HepG2 (cell line): Measurements from ENCODE around the gene TSTD2. TPM values are rescaled to one million over a fixed set of nuclear protein-coding genes. Genes with fewer than 3 reads are reported as not detected.
A peak's percentile ranks its signal among the peaks of the same experiment; 100 is the strongest.

Experiments used
- ATAC-seq: fragments of 200-7000 bp; cut with Tn5 transposase; 3 replicates; pipeline ENCODE4 v1.9.1; 2020; ENCODE audit warnings: mild to moderate bottlenecking, moderate library complexity
- BruUV-seq: library from RNA; stranded (reverse); fragments of 400-500 nt; replicated peaks from 2 replicates; lab custom pipeline; 2021; lab: Mats Ljungman, UMichigan
- CTCF ChIA-PET: fragments of 300-600 bp; formaldehyde crosslinking; extraction: SDS; loops from one replicate; lab custom pipeline; 2021; ENCODE audit warnings: low total read pairs, inconsistent platforms, low intra/inter-chr PET ratio; lab: Yijun Ruan, JAX
- POLR2A ChIA-PET: fragments of 350-600 bp; sonication (Branson Sonifier 250); formaldehyde crosslinking; loops from one replicate; lab custom pipeline; 2020; ENCODE audit warnings: antibody characterized with exemption, inconsistent platforms; lab: Yijun Ruan, JAX
- DNase-seq: peaks from one replicate; pipeline ENCODE4 v3.0.0-alpha.2; 2015; ENCODE audit warnings: low spot score
- FAIRE-seq: peaks from 3 replicates; lab custom pipeline; 2011; peaks lifted over from hg19 to GRCh38; lab: Jason Lieb, UNC
- H2AFZ ChIP-seq: one replicate; pipeline ENCODE4 v1.6.1; 2011; ENCODE audit warnings: low read length, inconsistent platforms
- H3K27ac ChIP-seq: fragments of 300-600 bp; 3 replicates; pipeline ENCODE4 v1.8.0; 2011; ENCODE audit warnings: mixed run types, mild to moderate bottlenecking, mixed read lengths, low read length, inconsistent platforms; ENCODE audit not compliant: insufficient read depth; ENCODE audit errors: extremely low read length
- H3K27me3 ChIP-seq, 2 experiments: fragments of 200-600 bp in 1 of 2; 2 replicates in 1 of 2; 3 replicates in 1 of 2; pipeline versions ENCODE4 v1.6.0 to v1.8.0; 2011; ENCODE audit warnings: low read length in 2 of 2, mild to moderate bottlenecking in 2 of 2, moderate library complexity in 2 of 2, inconsistent platforms in 1 of 2; ENCODE audit not compliant: insufficient read depth in 2 of 2, control insufficient read depth in 1 of 2
- H3K36me3 ChIP-seq, 2 experiments: fragments of 200-600 bp in 1 of 2; replicated peaks in 1 of 2; 2 replicates in 1 of 2; 3 replicates in 1 of 2; pipeline versions ENCODE4 v1.5.1 to v1.8.0; 2011; ENCODE audit warnings: low read length in 2 of 2, inconsistent platforms in 1 of 2; ENCODE audit not compliant: insufficient read depth in 2 of 2, control insufficient read depth in 1 of 2
- H3K4me1 ChIP-seq: 2 replicates; pipeline ENCODE4 v1.5.1; 2012; ENCODE audit warnings: low read length, inconsistent platforms; ENCODE audit not compliant: insufficient read depth
- H3K4me2 ChIP-seq: 2 replicates; pipeline ENCODE4 v1.6.0; 2011; ENCODE audit warnings: low read depth, low read length, inconsistent platforms
- H3K4me3 ChIP-seq, 3 experiments: fragments of 200-600 bp in 1 of 3; sonication (generic), shearing (Covaris generic) in 1 of 3; replicated peaks in 1 of 3; 2 replicates each; pipeline ENCODE4 v1.5.1; 2011 to 2016; ENCODE audit warnings: low read length in 3 of 3, inconsistent platforms in 2 of 3, low read depth in 2 of 3, mild to moderate bottlenecking in 2 of 3, control low read depth in 1 of 3, mixed read lengths in 1 of 3; ENCODE audit not compliant: insufficient read depth in 1 of 3
- H3K79me2 ChIP-seq: one replicate; pipeline ENCODE4 v1.6.1; 2011; ENCODE audit warnings: low read length, inconsistent platforms; ENCODE audit not compliant: insufficient read depth
- H3K9ac ChIP-seq: 2 replicates; pipeline ENCODE4 v1.6.0; 2011; ENCODE audit warnings: mild to moderate bottlenecking, low read depth, low read length, inconsistent platforms; ENCODE audit not compliant: insufficient read depth
- H3K9me3 ChIP-seq: 2 replicates; pipeline ENCODE4 v1.5.1; 2012; ENCODE audit warnings: mild to moderate bottlenecking, low read length
- H4K20me1 ChIP-seq: 2 replicates; pipeline ENCODE4 v1.6.0; 2011; ENCODE audit warnings: inconsistent platforms, mild to moderate bottlenecking, low read length, moderate library complexity; ENCODE audit not compliant: insufficient read depth
- ATF6 ChIP-seq: sonication (generic); formaldehyde crosslinking; conservative IDR thresholded peaks from 2 replicates; pipeline ENCODE4 v1.4.0; 2020; ENCODE audit warnings: missing genetic modification reagents
- ELK4 ChIP-seq: sonication (generic); formaldehyde crosslinking; IDR thresholded peaks from 2 replicates; pipeline ENCODE4 v1.9.0; 2021; ENCODE audit warnings: missing genetic modification reagents, borderline replicate concordance
- HDAC1 ChIP-seq: sonication (generic); formaldehyde crosslinking; IDR thresholded peaks from 2 replicates; pipeline ENCODE4 v1.5.1; 2020; ENCODE audit warnings: mild to moderate bottlenecking, missing genetic modification reagents
- PLSCR1 ChIP-seq: sonication (generic); formaldehyde crosslinking; IDR thresholded peaks from 2 replicates; pipeline ENCODE4 v1.5.0; 2020; ENCODE audit warnings: missing genetic modification reagents, mild to moderate bottlenecking, borderline replicate concordance
- SOX5 ChIP-seq: IDR thresholded peaks from 2 replicates; pipeline ENCODE4 v1.6.1; 2016; ENCODE audit warnings: borderline replicate concordance
- ZC3H13 ChIP-seq: sonication (generic); formaldehyde crosslinking; IDR thresholded peaks from 2 replicates; pipeline ENCODE4 v1.8.1; 2023; ENCODE audit warnings: mild to moderate bottlenecking, missing genetic modification reagents, moderate library complexity
- ZFYVE20 ChIP-seq: sonication (generic); formaldehyde crosslinking; IDR thresholded peaks from 2 replicates; pipeline ENCODE4 v1.8.0; 2023; ENCODE audit warnings: low read depth, mild to moderate bottlenecking, moderate library complexity, missing genetic modification reagents, borderline replicate concordance
- ZMAT3 ChIP-seq: sonication (generic); formaldehyde crosslinking; conservative IDR thresholded peaks from 2 replicates; pipeline ENCODE4 v1.7.0; 2021; ENCODE audit warnings: missing genetic modification reagents
- ZNF263 ChIP-seq: sonication (generic); formaldehyde crosslinking; IDR thresholded peaks from 2 replicates; pipeline ENCODE4 v1.4.0; 2020; ENCODE audit warnings: missing genetic modification reagents
- ZNF546 ChIP-seq: sonication (generic); formaldehyde crosslinking; conservative IDR thresholded peaks from 2 replicates; pipeline ENCODE4 v1.8.1; 2023; ENCODE audit warnings: mild to moderate bottlenecking, missing genetic modification reagents
- whole genome bisulfite sequencing: methylation state at CpG from one replicate; pipeline ENCODE4 v1.1.6; 2017; ENCODE audit warnings: low lambda C conversion rate; 5-methylcytosine and 5-hydroxymethylcytosine counted together
- in situ Hi-C: cut with HindIII; loops from 2 replicates; pipeline ENCODE4 v1.10.0; 2017; ENCODE audit warnings: low pct_unique_long_range_greater_than_20kb; ENCODE audit not compliant: extremely low pct_ligation_motif_present
- intact Hi-C: fragments of 100-400 bp; cut with micrococcal nuclease; formaldehyde crosslinking; loops from one replicate; pipeline ENCODE4 v1.10.0; 2022; ENCODE audit not compliant: unreplicated experiment
- polyA plus RNA-seq, 8 experiments: library from polyadenylated mRNA; depleted of rRNA in 3 of 8; stranded (reverse) in 7 of 8; unstranded in 1 of 8; fragments of >200 nt; fragmentation: Illumina TruSeq in 4 of 8; extraction: Trizol in 4 of 8; gene quantifications; 2 replicates each; pipeline versions ENCODE4 v1.2.1 to v1.2.3, GENCODE V29; 2011 to 2016; ENCODE audit warnings: low read depth in 4 of 8, missing spikeins in 1 of 8, mixed read lengths in 1 of 8; ENCODE audit not compliant: insufficient read depth in 1 of 8
- total RNA-seq, 5 experiments: library from RNA; depleted of rRNA; stranded (reverse); fragments of >200 nt; fragmentation: Illumina TruSeq; extraction: Trizol; gene quantifications; 2 replicates each; pipeline ENCODE4 v1.2.3, GENCODE V29; 2016; ENCODE audit warnings: low read depth in 1 of 5

Gene TSTD2
- total and polyA plus RNA-seq, 2 of the 13 experiments (the other 11 are each of a cell fraction or from before 2014, with no cell fraction given) = 16.0 to 23.1 TPM

- CTCF ChIA-PET = no interaction called here
Measured at GRCh38 chr9:97659771-97660170, 26.6 kb upstream of the TSTD2 start.

More at GRCh38 chr9:97659771-97660170, 26.6 kb upstream of the TSTD2 start:
- H3K27me3 ChIP-seq = no peaks in the 10 kb centered on the region
- ATAC-seq (no peak), FAIRE-seq (no peak), DNase-seq (no peak)
- H3K9ac ChIP-seq = no peak overlapping the region
- in situ Hi-C loops = no loop called here
- H2AFZ ChIP-seq = no peak overlapping the region
- H3K4me2 ChIP-seq = no peak overlapping the region
- TF ChIP-seq ZC3H13 (CRISPR knock-in tag) = no peak
- no peak for TF ChIP-seq ZNF263 (CRISPR knock-in tag)
- no peak for TF ChIP-seq ATF6 (CRISPR knock-in tag)
- TF ChIP-seq SOX5 = no peak
- no peak for TF ChIP-seq PLSCR1 (CRISPR knock-in tag)
- TF ChIP-seq ZNF546 = no peak
- no peak for TF ChIP-seq HDAC1 (CRISPR knock-in tag)
- TF ChIP-seq ZFYVE20 (CRISPR knock-in tag) = no peak
- no peak for TF ChIP-seq ZMAT3 (CRISPR knock-in tag)
- TF ChIP-seq ELK4 (CRISPR knock-in tag) = no peak
- intact Hi-C loops = no loop called here
- POLR2A ChIA-PET = interaction anchor here (1.1 kb wide), 1 partner anchor 20 kb away, joined by 3 read pairs; no protein-coding TSS in a partner anchor
- 0 out of 2 replicates have a peak, but pooled peaks cover under 1% of the 10 kb centered on the region for H3K4me1 ChIP-seq
- no peak overlapping the region for H3K27ac ChIP-seq
- H3K36me3 ChIP-seq = peaks cover 13 to 86% of the 10 kb centered on the region in 2 experiments
- H3K4me3 ChIP-seq = no peak overlapping the region
- BruUV-seq = TSS peak; percentile 7
- H4K20me1 ChIP-seq = no peaks in the 10 kb centered on the region
- H3K79me2 ChIP-seq = no peaks in the 10 kb centered on the region
- no peaks in the 10 kb centered on the region for H3K9me3 ChIP-seq
- WGBS = 95% methylated on average over 3 of the region's 3 CpGs
